GM19035 (cell line): ENCODE measurements around the gene SLC38A10.

Source experiments
- ATAC-seq: cut with Tn5 transposase; IDR thresholded peaks from one replicate; pipeline ENCODE4 v1.9.1; 2021; ENCODE audit not compliant: unreplicated experiment

Gene SLC38A10

GRCh38 chr17:81210868-81211267 is 84.2 kb downstream of the SLC38A10 start:
- no peak for ATAC-seq

GRCh38 chr17:81210466-81210865 is 84.6 kb downstream of the SLC38A10 start:
- no peak for ATAC-seq

- ATAC-seq, result no peak
Measured at GRCh38 chr17:81209141-81209540, 86.0 kb downstream of the SLC38A10 start.

- ATAC-seq, result no peak
Measured at GRCh38 chr17:81208651-81209050, 86.5 kb downstream of the SLC38A10 start.

- no peak for ATAC-seq
Measured at GRCh38 chr17:81207610-81208581, 87.2 kb downstream of the SLC38A10 start.

- no peak for ATAC-seq
Measured at GRCh38 chr17:81206657-81207056, 88.5 kb downstream of the SLC38A10 start.

- no peak for ATAC-seq
Measured at GRCh38 chr17:81206166-81206565, 88.9 kb downstream of the SLC38A10 start.

- ATAC-seq, result no peak
Measured at GRCh38 chr17:81204578-81204977, 90.5 kb downstream of the SLC38A10 start.

GRCh38 chr17:81203136-81203535 is 92.0 kb downstream of the SLC38A10 start:
- no peak for ATAC-seq

GRCh38 chr17:81202318-81202717 is 92.8 kb downstream of the SLC38A10 start:
- ATAC-seq, result no peak

- ATAC-seq, result no peak
Measured at GRCh38 chr17:81200695-81201580, 94.2 kb downstream of the SLC38A10 start.

- no peak for ATAC-seq
Measured at GRCh38 chr17:81200201-81200600, 94.9 kb downstream of the SLC38A10 start.

GRCh38 chr17:81199482-81199830 is 95.7 kb downstream of the SLC38A10 start:
- no peak for ATAC-seq

- no peak for ATAC-seq
Measured at GRCh38 chr17:81198826-81199481, 96.2 kb downstream of the SLC38A10 start.

GRCh38 chr17:81197831-81198490 is 97.1 kb downstream of the SLC38A10 start:
- ATAC-seq, result no peak

- no peak for ATAC-seq
Measured at GRCh38 chr17:81197409-81197795, 97.7 kb downstream of the SLC38A10 start.

- ATAC-seq, result no peak
Measured at GRCh38 chr17:81196505-81197408, 98.3 kb downstream of the SLC38A10 start.

- no peak for ATAC-seq
Measured at GRCh38 chr17:81195941-81196495, 99.1 kb downstream of the SLC38A10 start.
